Prostate gland (tissue), 2 donors: ENCODE data around the gene OTX2. TPM values are rescaled to one million over a fixed set of nuclear protein-coding genes. Genes with fewer than 3 reads are reported as not detected.

ENCODE experiments used
- DNase-seq: peaks from one replicate; pipeline ENCODE4 v3.0.0-alpha.2; 2019; ENCODE audit warnings: low spot score
- H3K27ac ChIP-seq, 2 donors: fragments of 200-600 bp; sonication (generic); 2 replicates each; pipeline ENCODE4 v1.5.1; 2017 to 2019
- H3K27me3 ChIP-seq: fragments of 200-600 bp; sonication (generic); replicated peaks from 2 replicates; pipeline ENCODE4 v1.5.1; 2019; ENCODE audit not compliant: insufficient read depth
- H3K36me3 ChIP-seq, 2 donors: fragments of 200-600 bp; sonication (generic); 1 replicate in 1 of 2; 2 replicates in 1 of 2; pipeline versions ENCODE4 v1.5.1 to v1.8.1; 2017 to 2019
- H3K4me1 ChIP-seq: fragments of 200-600 bp; sonication (generic); replicated peaks from 2 replicates; pipeline ENCODE4 v1.5.1; 2019
- H3K4me3 ChIP-seq, 2 donors: fragments of 200-600 bp; sonication (generic); 2 replicates each; pipeline ENCODE4 v1.5.1; 2017 to 2019
- H3K9me3 ChIP-seq: fragments of 200-600 bp; sonication (generic); 2 replicates; pipeline ENCODE4 v1.5.1; 2017
- POLR2A ChIP-seq: fragments of 450-650 bp; IDR thresholded peaks from one replicate; pipeline ENCODE4 v1.6.1; 2016; ENCODE audit warnings: antibody characterized with exemption, mild to moderate bottlenecking
- POLR2AphosphoS5 ChIP-seq: sonication (generic); formaldehyde crosslinking; IDR thresholded peaks from one replicate; pipeline ENCODE4 v1.6.1; 2017; ENCODE audit warnings: antibody characterized with exemption
- WGBS: methylation state at CpG from one replicate; pipeline ENCODE4 v1.1.5; 2018; 5-methylcytosine and 5-hydroxymethylcytosine counted together
- intact Hi-C: fragments of 100-400 bp; cut with DNase I; formaldehyde crosslinking; loops from one replicate; pipeline ENCODE4 v1.14.2; 2022
- total RNA-seq, 2 donors: library from RNA; depleted of rRNA; stranded (reverse); fragments of >200 nt; gene quantifications; one replicate each; pipeline ENCODE4 v1.1.0, GENCODE V29; 2016
- TF ChIP-seq, protein P1 (sequence below), 4 experiments: fragments of 200-600 bp in 2 of 4; fragments of 450-650 bp in 2 of 4; sonication (generic) in 2 of 4; IDR thresholded peaks; 1 replicate in 3 of 4; 2 replicates in 1 of 4; pipeline ENCODE4 v1.5.1; 2016 to 2019; ENCODE audit warnings: antibody characterized with exemption in 4 of 4, mild to moderate bottlenecking in 2 of 4, moderate library complexity in 2 of 4

The OTX2 gene
- total RNA-seq, 2 donors from 2014 or later: not detected

DNA sequence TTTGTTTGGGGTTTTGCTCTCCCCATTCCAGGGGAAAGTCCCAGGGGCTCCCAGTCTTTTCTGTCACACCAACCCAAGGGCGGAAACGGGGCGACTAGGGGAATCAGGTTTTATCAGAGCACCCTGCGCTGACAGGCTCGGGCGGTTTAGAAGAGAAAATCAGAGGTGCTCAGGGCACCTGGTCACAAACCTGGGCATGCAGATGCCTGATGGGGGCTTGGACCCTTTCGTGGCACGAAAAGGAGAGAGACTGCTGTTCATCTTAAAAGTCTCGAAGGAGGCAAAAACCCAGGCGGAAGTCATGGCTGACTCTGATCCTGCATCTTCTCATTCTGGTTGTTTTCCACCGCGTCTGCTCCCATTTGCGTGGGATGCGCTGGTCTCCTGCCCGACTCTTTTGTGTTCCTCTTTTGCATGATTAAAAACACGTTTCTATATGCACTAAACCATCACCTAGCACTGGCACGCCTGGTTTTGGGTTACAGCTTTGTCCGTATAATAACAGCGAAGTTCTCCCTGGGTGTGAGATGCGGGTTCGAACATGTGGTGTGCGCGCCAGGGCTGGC lies 13.2 kb downstream of the OTX2 start:
- Histone ChIP-seq H3K27ac (no peak overlapping the region), H3K4me1 (no peaks in the 10 kb centered on the region), H3K36me3 (no peaks in the 10 kb centered on the region), H3K9me3 (no peaks in the 10 kb centered on the region), H3K27me3 (peaks cover 71% of the 10 kb centered on the region), H3K4me3 (no peak overlapping the region)
- intact Hi-C loops: no loop called here
- no peak for DNase-seq
- TF ChIP-seq POLR2A (no peak), POLR2AphosphoS5 (no peak)
- TF ChIP-seq, protein P1, sequence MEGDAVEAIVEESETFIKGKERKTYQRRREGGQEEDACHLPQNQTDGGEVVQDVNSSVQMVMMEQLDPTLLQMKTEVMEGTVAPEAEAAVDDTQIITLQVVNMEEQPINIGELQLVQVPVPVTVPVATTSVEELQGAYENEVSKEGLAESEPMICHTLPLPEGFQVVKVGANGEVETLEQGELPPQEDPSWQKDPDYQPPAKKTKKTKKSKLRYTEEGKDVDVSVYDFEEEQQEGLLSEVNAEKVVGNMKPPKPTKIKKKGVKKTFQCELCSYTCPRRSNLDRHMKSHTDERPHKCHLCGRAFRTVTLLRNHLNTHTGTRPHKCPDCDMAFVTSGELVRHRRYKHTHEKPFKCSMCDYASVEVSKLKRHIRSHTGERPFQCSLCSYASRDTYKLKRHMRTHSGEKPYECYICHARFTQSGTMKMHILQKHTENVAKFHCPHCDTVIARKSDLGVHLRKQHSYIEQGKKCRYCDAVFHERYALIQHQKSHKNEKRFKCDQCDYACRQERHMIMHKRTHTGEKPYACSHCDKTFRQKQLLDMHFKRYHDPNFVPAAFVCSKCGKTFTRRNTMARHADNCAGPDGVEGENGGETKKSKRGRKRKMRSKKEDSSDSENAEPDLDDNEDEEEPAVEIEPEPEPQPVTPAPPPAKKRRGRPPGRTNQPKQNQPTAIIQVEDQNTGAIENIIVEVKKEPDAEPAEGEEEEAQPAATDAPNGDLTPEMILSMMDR (IDR thresholded peaks at IDR 0.05): no peak
- WGBS: 7% methylated on average over 23 of the region's 23 CpGs

DNA sequence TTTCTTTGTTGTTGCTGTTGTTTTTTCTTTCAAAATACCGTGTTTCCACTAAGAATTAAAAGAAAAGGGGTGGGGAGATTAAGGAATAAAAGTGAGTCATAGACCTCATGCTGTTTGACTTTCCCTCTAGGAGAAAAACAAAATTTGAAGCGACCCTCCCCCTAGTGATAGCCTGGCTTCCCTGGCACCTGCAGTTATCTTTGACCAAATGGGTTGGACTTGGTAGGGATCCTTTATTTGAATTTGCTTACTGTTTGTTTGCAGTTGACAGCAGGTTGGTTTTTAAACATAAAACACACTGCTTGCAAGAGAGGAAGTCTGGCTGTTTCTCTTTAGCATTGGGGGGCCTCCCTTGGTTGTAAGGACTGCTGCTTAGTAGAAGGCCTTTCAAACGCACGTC lies 14.0 kb downstream of the OTX2 start:
- H3K9me3 ChIP-seq: no peaks in the 10 kb centered on the region
- TF ChIP-seq POLR2AphosphoS5: no peak
- TF ChIP-seq, protein P1 (IDR thresholded peaks at IDR 0.05): no peak
- TF ChIP-seq POLR2A: no peak
- H3K4me3 ChIP-seq: no peak overlapping the region
- H3K36me3 ChIP-seq: no peaks in the 10 kb centered on the region
- H3K27ac ChIP-seq: no peak overlapping the region
- no peak for DNase-seq
- 32% methylated on average over 4 of the region's 4 CpGs for WGBS
- H3K27me3 ChIP-seq: peaks cover 64% of the 10 kb centered on the region
- intact Hi-C loops: no loop called here
- H3K4me1 ChIP-seq: no peaks in the 10 kb centered on the region

DNA sequence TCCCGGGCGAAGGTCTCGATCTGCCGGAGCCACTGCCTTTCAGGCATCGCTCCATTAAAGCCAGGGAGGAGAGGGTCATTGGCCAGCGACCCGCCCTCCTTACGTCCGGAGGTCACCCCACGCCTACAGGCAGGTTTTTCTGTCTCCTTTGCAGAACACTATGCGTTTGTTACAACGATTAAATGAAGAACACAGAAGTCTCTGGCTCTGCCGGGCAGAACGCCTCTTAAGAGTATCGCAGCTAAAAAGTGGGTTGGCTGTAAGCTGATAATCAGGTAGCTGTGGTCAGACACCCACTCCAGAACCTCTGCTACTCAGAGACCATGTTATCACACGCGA lies 15.0 kb downstream of the OTX2 start:
- Histone ChIP-seq H3K36me3 (no peaks in the 10 kb centered on the region), H3K4me1 (no peaks in the 10 kb centered on the region), H3K4me3 (no peak overlapping the region), H3K27me3 (peaks cover 58% of the 10 kb centered on the region), H3K27ac (no peak overlapping the region), H3K9me3 (no peaks in the 10 kb centered on the region)
- DNase-seq: no peak
- intact Hi-C loops: no loop called here
- TF ChIP-seq POLR2AphosphoS5 (no peak), POLR2A (no peak)
- TF ChIP-seq, protein P1 (IDR thresholded peaks at IDR 0.05): no peak
- WGBS: 14% methylated on average over 16 of the region's 17 CpGs

DNA sequence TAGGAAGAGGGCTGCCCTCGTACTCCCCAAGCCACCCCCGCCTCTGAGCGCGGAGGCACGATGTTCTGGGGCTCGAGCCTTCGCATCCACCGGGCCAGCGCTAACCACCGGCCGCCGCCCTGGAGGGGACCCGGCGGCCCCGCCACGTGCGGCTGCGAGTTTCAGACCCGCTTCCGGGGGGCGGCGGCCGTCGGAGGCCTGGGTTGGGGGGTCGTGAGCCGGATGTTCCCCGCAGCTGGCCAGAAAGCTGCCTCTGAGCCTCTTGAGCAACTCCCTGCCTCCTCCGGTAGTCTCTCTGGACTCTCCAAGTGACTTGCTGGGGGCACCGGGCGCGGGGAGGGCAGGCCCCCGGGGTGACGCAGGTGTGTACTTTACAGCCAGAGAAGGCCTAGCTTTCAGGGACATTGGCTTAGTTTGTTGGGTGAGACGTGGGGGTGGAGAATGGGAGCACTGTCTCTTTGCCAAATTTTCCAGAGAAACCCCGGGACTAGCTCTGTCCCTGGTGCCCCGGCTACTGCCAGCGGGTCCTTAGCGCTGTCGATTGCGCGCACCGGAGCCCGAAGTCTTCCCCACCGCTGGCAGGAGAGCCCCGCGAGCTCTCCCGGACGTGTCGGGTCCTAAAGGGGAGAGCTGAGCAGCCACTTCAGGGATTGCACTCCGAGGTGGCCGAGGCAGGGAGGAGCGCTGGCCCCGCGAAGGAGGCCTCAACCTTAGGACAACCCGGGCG lies 15.6 kb downstream of the OTX2 start:
- DNase-seq: no peak

More for the DNA sequence above, 15.6 kb downstream of the OTX2 start:
- WGBS: 1% methylated on average over 30 of the region's 56 CpGs
- peaks cover 54% of the 10 kb centered on the region for H3K27me3 ChIP-seq
- intact Hi-C loops: no loop called here
- H3K36me3 ChIP-seq: no peaks in the 10 kb centered on the region
- H3K4me3 ChIP-seq: no peak overlapping the region
- H3K9me3 ChIP-seq: no peaks in the 10 kb centered on the region
- H3K4me1 ChIP-seq: no peaks in the 10 kb centered on the region
- TF ChIP-seq POLR2AphosphoS5: no peak
- TF ChIP-seq, protein P1 (IDR thresholded peaks at IDR 0.05): no peak
- no peak for TF ChIP-seq POLR2A
- no peak overlapping the region for H3K27ac ChIP-seq
